ENCODE results near the gene PLCZ1.

DNA sequence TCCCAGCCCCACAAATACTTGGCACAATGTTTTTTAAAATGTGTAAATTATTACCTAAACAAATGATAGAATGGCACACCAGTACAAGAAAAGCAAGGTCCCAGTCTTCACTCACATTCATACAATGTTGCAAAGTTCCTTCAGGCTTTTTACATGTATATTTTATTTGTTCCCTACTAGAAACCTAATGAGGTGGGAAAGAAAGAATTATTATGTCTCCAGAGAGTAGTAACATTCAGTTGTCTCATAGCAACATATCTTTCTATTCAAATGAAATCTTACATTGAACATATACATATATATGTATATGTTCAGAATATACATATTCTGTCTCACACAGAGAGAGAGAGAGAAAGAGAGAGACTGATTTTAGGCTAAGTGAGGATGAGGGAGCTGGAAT is 85.2 kb downstream of the PLCZ1 start:
- TF ChIP-seq EZH2phosphoT487 (IDR thresholded peaks at IDR 0.05; ENCODE audit: borderline replicate concordance, low read length): no peak
- TF ChIP-seq, protein P1, sequence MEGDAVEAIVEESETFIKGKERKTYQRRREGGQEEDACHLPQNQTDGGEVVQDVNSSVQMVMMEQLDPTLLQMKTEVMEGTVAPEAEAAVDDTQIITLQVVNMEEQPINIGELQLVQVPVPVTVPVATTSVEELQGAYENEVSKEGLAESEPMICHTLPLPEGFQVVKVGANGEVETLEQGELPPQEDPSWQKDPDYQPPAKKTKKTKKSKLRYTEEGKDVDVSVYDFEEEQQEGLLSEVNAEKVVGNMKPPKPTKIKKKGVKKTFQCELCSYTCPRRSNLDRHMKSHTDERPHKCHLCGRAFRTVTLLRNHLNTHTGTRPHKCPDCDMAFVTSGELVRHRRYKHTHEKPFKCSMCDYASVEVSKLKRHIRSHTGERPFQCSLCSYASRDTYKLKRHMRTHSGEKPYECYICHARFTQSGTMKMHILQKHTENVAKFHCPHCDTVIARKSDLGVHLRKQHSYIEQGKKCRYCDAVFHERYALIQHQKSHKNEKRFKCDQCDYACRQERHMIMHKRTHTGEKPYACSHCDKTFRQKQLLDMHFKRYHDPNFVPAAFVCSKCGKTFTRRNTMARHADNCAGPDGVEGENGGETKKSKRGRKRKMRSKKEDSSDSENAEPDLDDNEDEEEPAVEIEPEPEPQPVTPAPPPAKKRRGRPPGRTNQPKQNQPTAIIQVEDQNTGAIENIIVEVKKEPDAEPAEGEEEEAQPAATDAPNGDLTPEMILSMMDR (IDR thresholded peaks at IDR 0.05; ENCODE audit: low read depth, low read length, poor library complexity, severe bottlenecking): no peak
